SK-N-SH treated with all-trans-retinoic acid at 6 μM for 48 hours (cell line): Measurements from ENCODE around the gene SORCS2.

ENCODE experiments used
- ATAC-seq: fragments of 200-7000 bp; cut with Tn5 transposase; 3 replicates; pipeline ENCODE4 v1.9.1; 2020; ENCODE audit warnings: mild to moderate bottlenecking, moderate library complexity
- ARNTL ChIP-seq: fragments of 450-650 bp; formaldehyde crosslinking; IDR thresholded peaks from 2 replicates; pipeline ENCODE4 v1.5.0; 2020; ENCODE audit warnings: low read depth, mild to moderate bottlenecking, moderate library complexity, borderline replicate concordance
- BACH2 ChIP-seq: fragments of 250-450 bp; sonication (Bioruptor Pico); IDR thresholded peaks from 2 replicates; pipeline ENCODE4 v1.9.0; 2021; ENCODE audit warnings: mild to moderate bottlenecking, borderline replicate concordance
- CSDC2 ChIP-seq: fragments of 250-450 bp; sonication (Bioruptor Pico); IDR thresholded peaks from 2 replicates; pipeline ENCODE4 v1.5.0; 2020; ENCODE audit warnings: mild to moderate bottlenecking, moderate library complexity
- CSRNP3 ChIP-seq: fragments of 250-450 bp; sonication (Bioruptor Pico); IDR thresholded peaks from 2 replicates; pipeline ENCODE4 v1.5.1; 2021; ENCODE audit warnings: mild to moderate bottlenecking, moderate library complexity
- ESRRG ChIP-seq: fragments of 250-450 bp; sonication (Bioruptor Pico); IDR thresholded peaks from 2 replicates; pipeline ENCODE4 v1.6.1; 2021; ENCODE audit warnings: mild to moderate bottlenecking
- GLIS3 ChIP-seq: fragments of 250-450 bp; sonication (Bioruptor Pico); IDR thresholded peaks from 2 replicates; pipeline ENCODE4 v1.5.0; 2020; ENCODE audit warnings: mild to moderate bottlenecking, moderate library complexity
- ISL1 ChIP-seq: fragments of 250-450 bp; sonication (Bioruptor Pico); IDR thresholded peaks from 2 replicates; pipeline ENCODE4 v2.1.2; 2022; ENCODE audit warnings: mild to moderate bottlenecking, moderate library complexity
- OSR1 ChIP-seq: fragments of 250-450 bp; sonication (Bioruptor Pico); IDR thresholded peaks from 2 replicates; pipeline ENCODE4 v1.8.0; 2022; ENCODE audit warnings: moderate library complexity, mild to moderate bottlenecking, inconsistent platforms
- POU6F1 ChIP-seq: fragments of 250-450 bp; sonication (Bioruptor Pico); IDR thresholded peaks from 2 replicates; pipeline ENCODE4 v1.8.0; 2021; ENCODE audit warnings: low read depth, mild to moderate bottlenecking, moderate library complexity, borderline replicate concordance
- PPARA ChIP-seq: fragments of 250-450 bp; sonication (Bioruptor Pico); IDR thresholded peaks from 2 replicates; pipeline ENCODE4 v1.5.0; 2020; ENCODE audit warnings: mild to moderate bottlenecking, borderline replicate concordance
- RARB ChIP-seq: fragments of 250-450 bp; sonication (Bioruptor Pico); IDR thresholded peaks from 2 replicates; pipeline ENCODE4 v1.8.0; 2021; ENCODE audit warnings: mild to moderate bottlenecking, moderate library complexity
- TOX ChIP-seq: fragments of 250-450 bp; sonication (Bioruptor Pico); IDR thresholded peaks from 2 replicates; pipeline ENCODE4 v1.8.0; 2021; ENCODE audit warnings: mild to moderate bottlenecking, moderate library complexity, borderline replicate concordance
- TSHZ2 ChIP-seq: fragments of 250-450 bp; sonication (Bioruptor Pico); IDR thresholded peaks from 2 replicates; pipeline ENCODE4 v1.5.0; 2020; ENCODE audit warnings: mild to moderate bottlenecking, moderate library complexity
- ZFP3 ChIP-seq: fragments of 250-450 bp; sonication (Bioruptor Pico); IDR thresholded peaks from 2 replicates; pipeline ENCODE4 v1.5.0; 2020; ENCODE audit warnings: mild to moderate bottlenecking, moderate library complexity
- ZFP30 ChIP-seq: fragments of 450-650 bp; formaldehyde crosslinking; IDR thresholded peaks from 2 replicates; pipeline ENCODE4 v1.5.0; 2022; ENCODE audit warnings: mild to moderate bottlenecking, moderate library complexity
- ZNF565 ChIP-seq: fragments of 450-650 bp; formaldehyde crosslinking; conservative IDR thresholded peaks from 2 replicates; pipeline ENCODE4 v1.5.0; 2020; ENCODE audit warnings: low read depth, mild to moderate bottlenecking, moderate library complexity
- ZNF70 ChIP-seq: fragments of 450-650 bp; formaldehyde crosslinking; IDR thresholded peaks from 2 replicates; pipeline ENCODE4 v1.5.0; 2020; ENCODE audit warnings: mild to moderate bottlenecking, moderate library complexity
- ZNF8 ChIP-seq: fragments of 450-650 bp; formaldehyde crosslinking; IDR thresholded peaks from 2 replicates; pipeline ENCODE4 v1.5.0; 2020; ENCODE audit warnings: mild to moderate bottlenecking, moderate library complexity
- TF ChIP-seq, protein P1 (sequence below): fragments of 250-450 bp; sonication (Bioruptor Pico); IDR thresholded peaks from 2 replicates; pipeline ENCODE4 v1.8.0; 2020; ENCODE audit warnings: mild to moderate bottlenecking, moderate library complexity, borderline replicate concordance
- TF ChIP-seq, protein P2 (sequence below): fragments of 250-450 bp; sonication (Bioruptor Pico); IDR thresholded peaks from 2 replicates; pipeline ENCODE4 v1.5.1; 2020; ENCODE audit warnings: low read depth, mild to moderate bottlenecking, moderate library complexity

SORCS2 gene

DNA sequence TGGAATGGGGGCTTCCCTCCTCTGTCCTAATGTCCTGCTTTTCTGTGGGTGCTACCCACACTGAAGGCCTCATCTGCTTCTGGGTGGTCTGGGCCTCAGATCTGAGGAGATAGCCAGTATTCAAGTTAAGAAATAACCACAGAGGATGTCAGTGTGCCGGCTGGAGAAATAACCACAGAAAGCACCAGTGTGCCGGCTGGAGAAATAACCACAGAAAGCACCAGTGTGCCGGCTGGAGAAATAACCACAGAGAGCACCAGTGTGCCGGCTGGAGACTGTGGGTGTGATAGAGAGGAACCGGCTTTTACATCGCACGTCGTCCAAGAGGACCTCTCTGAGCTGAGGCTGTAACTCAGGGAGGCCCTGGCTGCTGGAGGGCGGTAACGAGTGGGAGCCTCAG, 308.1 kb downstream of the SORCS2 start:
- no peak for ATAC-seq
- TF ChIP-seq GLIS3 = no peak
- no peak for TF ChIP-seq ZFP30
- no peak for TF ChIP-seq TOX
- TF ChIP-seq ESRRG (CRISPR knock-in tag) = no peak
- no peak for TF ChIP-seq ISL1 (CRISPR knock-in tag)
- no peak for TF ChIP-seq POU6F1 (CRISPR knock-in tag)
- no peak for TF ChIP-seq CSDC2 (CRISPR knock-in tag)
- no peak for TF ChIP-seq BACH2 (CRISPR knock-in tag)
- TF ChIP-seq TSHZ2 (CRISPR knock-in tag) = no peak
- no peak for TF ChIP-seq ZNF565 (CRISPR knock-in tag)
- no peak for TF ChIP-seq ZNF70 (CRISPR knock-in tag)
- TF ChIP-seq, protein P1, sequence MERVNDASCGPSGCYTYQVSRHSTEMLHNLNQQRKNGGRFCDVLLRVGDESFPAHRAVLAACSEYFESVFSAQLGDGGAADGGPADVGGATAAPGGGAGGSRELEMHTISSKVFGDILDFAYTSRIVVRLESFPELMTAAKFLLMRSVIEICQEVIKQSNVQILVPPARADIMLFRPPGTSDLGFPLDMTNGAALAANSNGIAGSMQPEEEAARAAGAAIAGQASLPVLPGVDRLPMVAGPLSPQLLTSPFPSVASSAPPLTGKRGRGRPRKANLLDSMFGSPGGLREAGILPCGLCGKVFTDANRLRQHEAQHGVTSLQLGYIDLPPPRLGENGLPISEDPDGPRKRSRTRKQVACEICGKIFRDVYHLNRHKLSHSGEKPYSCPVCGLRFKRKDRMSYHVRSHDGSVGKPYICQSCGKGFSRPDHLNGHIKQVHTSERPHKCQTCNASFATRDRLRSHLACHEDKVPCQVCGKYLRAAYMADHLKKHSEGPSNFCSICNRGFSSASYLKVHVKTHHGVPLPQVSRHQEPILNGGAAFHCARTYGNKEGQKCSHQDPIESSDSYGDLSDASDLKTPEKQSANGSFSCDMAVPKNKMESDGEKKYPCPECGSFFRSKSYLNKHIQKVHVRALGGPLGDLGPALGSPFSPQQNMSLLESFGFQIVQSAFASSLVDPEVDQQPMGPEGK (CRISPR knock-in tag) = no peak
- TF ChIP-seq ARNTL (CRISPR knock-in tag) = no peak
- TF ChIP-seq ZNF8 (CRISPR knock-in tag) = no peak
- TF ChIP-seq, protein P2, sequence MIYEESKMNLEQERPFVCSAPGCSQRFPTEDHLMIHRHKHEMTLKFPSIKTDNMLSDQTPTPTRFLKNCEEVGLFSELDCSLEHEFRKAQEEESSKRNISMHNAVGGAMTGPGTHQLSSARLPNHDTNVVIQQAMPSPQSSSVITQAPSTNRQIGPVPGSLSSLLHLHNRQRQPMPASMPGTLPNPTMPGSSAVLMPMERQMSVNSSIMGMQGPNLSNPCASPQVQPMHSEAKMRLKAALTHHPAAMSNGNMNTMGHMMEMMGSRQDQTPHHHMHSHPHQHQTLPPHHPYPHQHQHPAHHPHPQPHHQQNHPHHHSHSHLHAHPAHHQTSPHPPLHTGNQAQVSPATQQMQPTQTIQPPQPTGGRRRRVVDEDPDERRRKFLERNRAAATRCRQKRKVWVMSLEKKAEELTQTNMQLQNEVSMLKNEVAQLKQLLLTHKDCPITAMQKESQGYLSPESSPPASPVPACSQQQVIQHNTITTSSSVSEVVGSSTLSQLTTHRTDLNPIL (CRISPR knock-in tag) = no peak
- no peak for TF ChIP-seq RARB
- TF ChIP-seq ZFP3 = no peak
- TF ChIP-seq, all 23 proteins: peak for 0

GRCh38 chr4:7501314-7501713, 309.0 kb downstream of the SORCS2 start:
- ATAC-seq = no peak
- TF ChIP-seq CSDC2 (CRISPR knock-in tag) = no peak
- no peak for TF ChIP-seq TOX
- TF ChIP-seq RARB = no peak
- no peak for TF ChIP-seq OSR1 (CRISPR knock-in tag)
- no peak for TF ChIP-seq PPARA
- no peak for TF ChIP-seq CSRNP3 (CRISPR knock-in tag)
- TF ChIP-seq TSHZ2 (CRISPR knock-in tag) = no peak
- TF ChIP-seq, protein P1 (CRISPR knock-in tag) = no peak
- TF ChIP-seq, protein P2 (CRISPR knock-in tag) = no peak
- no peak for TF ChIP-seq ARNTL (CRISPR knock-in tag)
- TF ChIP-seq ZNF8 (CRISPR knock-in tag) = no peak
